ENCODE data around the gene HCAR3.
"Not testable (repeated sequence)": the region's sequence is repeated elsewhere in the genome, so short reads cannot be mapped to it uniquely, and the experiment has no call there.

HCAR3 gene

GRCh38 chr12:122716658-122717057 lies at the start of gene HCAR3:
HCAR3 (minus strand) TSS chr12:122716811; CDS start chr12:122716737, 74 bp downstream.
- not testable (repeated sequence) for DNase-seq (ENCODE audit: low spot score)

- DNase-seq (ENCODE audit: low spot score) = no peak
These were observed 41.0 kb upstream of the HCAR3 start for GRCh38 chr12:122757568-122757967.

- DNase-seq (ENCODE audit: low spot score) = no peak
These were observed 38.2 kb upstream of the HCAR3 start for GRCh38 chr12:122754790-122755189.

- DNase-seq (ENCODE audit: low spot score) = peak; percentile 17
These were observed 36.7 kb upstream of the HCAR3 start for GRCh38 chr12:122753319-122753650.

- peak; percentile 97 for DNase-seq (ENCODE audit: low spot score)
These were observed 36.1 kb upstream of the HCAR3 start, which contains the start of gene DENR for GRCh38 chr12:122752464-122753318. DENR (plus strand) TSS chr12:122752824; CDS start chr12:122753702, 878 bp downstream.

- DNase-seq (ENCODE audit: low spot score) = not testable (repeated sequence)
These were observed 34.3 kb upstream of the HCAR3 start for GRCh38 chr12:122750781-122751515.

GRCh38 chr12:122749569-122750332 lies 33.1 kb upstream of the HCAR3 start:
- DNase-seq (ENCODE audit: low spot score) = no peak

- DNase-seq (ENCODE audit: low spot score) = no peak
These were observed 30.9 kb upstream of the HCAR3 start for GRCh38 chr12:122747224-122748135.

GRCh38 chr12:122743895-122744525 lies 27.4 kb upstream of the HCAR3 start:
- DNase-seq (ENCODE audit: low spot score) = no peak

- no peak for DNase-seq (ENCODE audit: low spot score)
These were observed 23.7 kb upstream of the HCAR3 start for GRCh38 chr12:122740351-122740750.

- DNase-seq (ENCODE audit: low spot score) = no peak
These were observed 22.0 kb upstream of the HCAR3 start for GRCh38 chr12:122738571-122738970.

- DNase-seq (ENCODE audit: low spot score) = no peak
These were observed 16.0 kb upstream of the HCAR3 start for GRCh38 chr12:122732611-122733010.

GRCh38 chr12:122732170-122732569 lies 15.6 kb upstream of the HCAR3 start:
- no peak for DNase-seq (ENCODE audit: low spot score)

- no peak for DNase-seq (ENCODE audit: low spot score)
These were observed 13.8 kb upstream of the HCAR3 start, which contains the start of gene HCAR1 for GRCh38 chr12:122730215-122731014. HCAR1 (minus strand) TSS chr12:122730844; CDS start chr12:122730339, 505 bp downstream.

GRCh38 chr12:122729583-122730214 lies 13.1 kb upstream of the HCAR3 start:
- no peak for DNase-seq (ENCODE audit: low spot score)

- no peak for DNase-seq (ENCODE audit: low spot score)
These were observed 9.5 kb upstream of the HCAR3 start for GRCh38 chr12:122726080-122726558.

- DNase-seq (ENCODE audit: low spot score) = no peak
These were observed 9.0 kb upstream of the HCAR3 start for GRCh38 chr12:122725452-122726079.

- DNase-seq (ENCODE audit: low spot score) = no peak
These were observed 8.1 kb upstream of the HCAR3 start for GRCh38 chr12:122724641-122725243.

All from AG08395 (cell line).